ENCODE measurements around the gene IFNA10.
"Not testable (repeated sequence)": the region's sequence is repeated elsewhere in the genome, so short reads cannot be mapped to it uniquely, and the experiment has no call there.

IFNA10 gene

DNA sequence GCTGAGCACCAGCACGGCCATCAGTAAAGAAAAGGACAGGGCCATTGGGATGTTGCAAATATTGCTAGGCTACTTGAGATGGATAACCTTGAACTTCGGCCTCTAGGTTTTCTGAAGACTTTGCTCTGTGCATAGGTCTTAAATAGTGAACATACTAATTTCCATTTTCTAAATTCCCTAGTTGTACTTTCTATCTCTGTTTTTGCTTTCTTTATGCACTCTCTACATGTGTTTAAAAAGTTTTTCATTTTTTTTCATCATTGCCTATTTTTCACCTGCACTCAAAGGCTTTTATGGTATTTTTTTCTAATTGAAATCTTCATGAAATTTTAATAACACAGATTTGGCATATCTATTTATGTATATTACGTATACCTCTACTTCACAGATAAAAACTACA is 19.5 kb downstream of the IFNA10 start, which contains the start of gene IFNA4:
TSS of gene IFNA4 (minus strand) at position 101 of the 400 bp plus-strand sequence. CDS start at position 45, 56 bp downstream.
- DNase-seq: not testable (repeated sequence)

DNA sequence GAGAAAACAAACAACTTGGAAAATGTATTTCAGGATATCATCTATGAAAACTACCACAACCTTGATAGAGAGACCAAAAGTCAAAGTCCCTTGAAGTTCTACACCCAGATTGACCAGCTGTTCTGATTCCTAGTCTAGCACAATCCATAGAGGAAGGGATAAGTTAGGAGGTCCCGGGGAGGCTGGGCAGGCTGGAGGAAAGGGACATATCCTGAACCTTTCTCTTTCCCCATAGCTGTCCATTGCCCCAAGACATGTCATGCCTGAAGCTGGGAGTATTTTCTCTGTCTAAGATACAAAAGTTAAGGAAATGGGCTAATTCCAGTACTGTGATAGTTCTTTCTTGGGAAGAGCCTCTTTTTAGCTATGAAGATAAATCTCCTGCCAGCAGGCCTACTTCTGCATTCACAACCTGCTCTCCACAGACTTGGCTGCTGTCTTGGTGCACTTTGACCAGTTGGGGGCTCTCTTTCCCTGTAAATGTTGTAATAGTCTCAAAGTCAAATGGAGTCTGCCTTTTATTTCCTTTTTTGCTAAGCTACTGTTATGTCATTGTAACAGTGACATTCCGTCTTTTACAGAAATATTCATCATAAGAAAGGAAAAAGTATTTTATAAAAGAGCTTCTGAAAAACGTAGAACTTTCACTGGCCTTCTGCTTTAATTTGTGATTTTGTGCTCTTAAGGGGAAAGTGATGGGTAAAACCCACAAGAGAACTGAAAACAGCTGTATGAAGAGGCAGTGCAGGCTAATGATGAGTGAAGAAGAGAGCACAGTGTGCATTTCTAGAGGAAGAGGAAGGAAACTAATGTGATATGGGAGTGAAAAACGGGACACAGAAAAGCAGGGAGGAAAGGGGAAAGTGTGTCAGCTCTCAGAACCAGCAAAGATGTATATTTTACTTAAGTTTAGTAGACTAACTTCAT is 23.9 kb downstream of the IFNA10 start:
- DNase-seq: not testable (repeated sequence)

DNA sequence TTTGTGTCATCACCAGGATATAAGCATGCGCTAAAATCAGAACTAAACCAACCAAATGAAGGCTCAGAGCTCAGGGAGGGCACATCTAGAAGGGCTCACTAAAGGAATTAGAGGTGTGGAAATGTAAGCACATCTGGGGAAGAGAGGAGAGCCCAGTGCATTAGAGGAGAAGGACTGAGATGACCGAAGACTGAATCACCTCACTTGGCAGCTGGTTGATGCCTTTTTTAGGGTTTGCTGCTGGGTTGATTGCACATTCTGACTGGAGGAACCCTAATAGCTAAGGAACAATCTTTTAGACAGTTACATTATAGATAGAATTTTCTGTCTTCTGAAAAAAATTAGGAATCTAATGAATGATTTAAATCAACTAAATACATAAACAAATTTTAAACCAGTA is 32.3 kb downstream of the IFNA10 start:
- no peak for DNase-seq

DNA sequence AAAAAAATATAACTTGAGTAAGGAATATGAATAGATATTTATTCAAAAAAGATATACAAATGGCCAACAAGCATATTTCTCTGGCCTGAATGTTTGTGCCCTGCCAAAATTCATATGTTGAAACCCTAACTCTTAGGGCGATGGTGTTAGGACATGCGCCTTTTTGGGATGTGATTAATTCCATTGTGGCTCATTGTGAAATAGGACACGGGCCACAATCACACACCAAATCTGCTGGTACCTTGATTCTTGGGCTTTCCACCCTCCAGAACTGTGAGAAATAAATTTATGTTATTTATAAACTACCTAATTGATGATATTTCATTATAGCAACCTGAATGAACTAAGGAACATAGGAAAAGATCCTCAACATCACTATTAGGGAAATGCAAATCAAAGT is 34.8 kb downstream of the IFNA10 start:
- DNase-seq: no peak

DNA sequence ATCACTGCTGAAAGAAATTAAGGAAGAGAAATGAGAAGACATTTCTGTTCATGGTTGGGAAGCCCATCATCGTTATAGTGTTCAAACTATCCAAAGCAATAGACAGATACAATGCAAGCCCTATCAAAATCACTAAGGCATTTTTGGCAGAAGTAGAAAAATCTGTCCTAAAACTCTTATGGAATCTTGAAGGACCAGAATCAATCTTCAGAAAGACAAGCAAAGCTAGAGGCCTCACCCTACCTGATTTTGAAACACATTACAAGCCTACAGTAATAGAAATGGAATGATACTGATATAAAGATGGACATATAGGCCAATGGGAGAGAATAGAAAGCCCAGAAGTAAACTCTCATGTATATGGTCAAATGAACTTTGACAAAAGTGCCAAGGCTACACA is 35.6 kb downstream of the IFNA10 start:
- no peak for DNase-seq

DNA sequence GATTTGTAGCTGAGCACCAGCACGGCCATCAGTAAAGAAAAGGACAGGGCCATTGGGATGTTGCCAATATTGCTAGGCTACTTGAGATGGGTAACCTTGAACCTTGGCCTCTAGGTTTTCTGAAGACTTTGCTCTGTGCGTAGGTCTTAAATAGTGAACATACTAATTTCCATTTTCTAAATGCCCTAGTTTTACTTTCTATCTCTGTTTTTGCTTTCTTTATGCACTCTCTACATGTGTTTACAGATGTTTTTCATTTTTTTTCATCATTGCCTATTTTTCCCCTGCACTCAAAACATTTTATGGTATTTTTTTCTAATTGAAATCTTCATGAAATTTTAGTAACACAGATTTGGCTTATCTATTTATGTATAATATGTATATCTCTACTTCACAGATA is 40.4 kb downstream of the IFNA10 start, which contains the start of gene IFNA21:
TSS of gene IFNA21 (minus strand) at position 101 of the 400 bp plus-strand sequence. CDS start at position 53, 48 bp downstream.
- DNase-seq: not testable (repeated sequence)

DNA sequence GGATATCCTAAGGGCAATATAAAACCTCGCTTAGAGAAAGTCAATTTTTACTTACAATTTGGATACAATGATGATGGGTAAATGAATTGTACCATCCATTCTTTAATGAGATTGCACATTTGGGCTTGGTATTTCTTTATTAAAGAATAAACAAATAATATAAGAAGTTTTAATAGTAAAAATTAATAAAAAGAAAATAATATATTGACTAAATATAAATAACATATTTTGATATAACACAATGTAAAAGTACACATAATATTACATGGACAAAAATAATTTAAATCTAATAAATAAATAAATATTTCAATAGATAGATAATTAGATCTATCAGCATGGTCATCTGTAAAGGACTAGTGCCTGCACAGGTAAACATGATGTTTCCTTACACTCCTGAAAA is 41.4 kb downstream of the IFNA10 start:
- DNase-seq: no peak

DNA sequence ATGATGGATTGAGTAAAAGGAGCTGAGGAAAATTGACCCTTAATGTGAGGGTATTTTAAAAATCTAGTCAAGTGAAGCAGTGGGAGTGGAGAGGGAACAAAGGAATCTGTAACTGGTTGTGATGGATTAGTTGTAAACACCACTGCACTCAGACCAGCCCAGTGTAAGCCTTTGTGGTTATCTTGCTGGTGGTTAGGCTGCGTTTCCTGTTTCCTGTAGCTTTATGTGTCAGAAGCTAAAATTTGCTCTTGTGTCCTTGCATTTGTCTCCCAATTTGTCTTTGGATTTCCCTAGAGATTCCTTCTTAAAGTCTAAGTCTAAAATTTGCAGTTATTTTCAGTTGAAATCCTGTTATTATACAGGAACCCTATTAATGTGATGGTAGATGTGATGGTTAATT is 46.8 kb downstream of the IFNA10 start:
- no peak for DNase-seq

All from right forelimb (tissue), 1 donor.